ENCODE results near the gene HMX1. TPM values are rescaled to one million over a fixed set of nuclear protein-coding genes. Genes with fewer than 3 reads are reported as not detected.

The HMX1 gene
- total RNA-seq, 3 donors from 2014 or later: not detected

DNA sequence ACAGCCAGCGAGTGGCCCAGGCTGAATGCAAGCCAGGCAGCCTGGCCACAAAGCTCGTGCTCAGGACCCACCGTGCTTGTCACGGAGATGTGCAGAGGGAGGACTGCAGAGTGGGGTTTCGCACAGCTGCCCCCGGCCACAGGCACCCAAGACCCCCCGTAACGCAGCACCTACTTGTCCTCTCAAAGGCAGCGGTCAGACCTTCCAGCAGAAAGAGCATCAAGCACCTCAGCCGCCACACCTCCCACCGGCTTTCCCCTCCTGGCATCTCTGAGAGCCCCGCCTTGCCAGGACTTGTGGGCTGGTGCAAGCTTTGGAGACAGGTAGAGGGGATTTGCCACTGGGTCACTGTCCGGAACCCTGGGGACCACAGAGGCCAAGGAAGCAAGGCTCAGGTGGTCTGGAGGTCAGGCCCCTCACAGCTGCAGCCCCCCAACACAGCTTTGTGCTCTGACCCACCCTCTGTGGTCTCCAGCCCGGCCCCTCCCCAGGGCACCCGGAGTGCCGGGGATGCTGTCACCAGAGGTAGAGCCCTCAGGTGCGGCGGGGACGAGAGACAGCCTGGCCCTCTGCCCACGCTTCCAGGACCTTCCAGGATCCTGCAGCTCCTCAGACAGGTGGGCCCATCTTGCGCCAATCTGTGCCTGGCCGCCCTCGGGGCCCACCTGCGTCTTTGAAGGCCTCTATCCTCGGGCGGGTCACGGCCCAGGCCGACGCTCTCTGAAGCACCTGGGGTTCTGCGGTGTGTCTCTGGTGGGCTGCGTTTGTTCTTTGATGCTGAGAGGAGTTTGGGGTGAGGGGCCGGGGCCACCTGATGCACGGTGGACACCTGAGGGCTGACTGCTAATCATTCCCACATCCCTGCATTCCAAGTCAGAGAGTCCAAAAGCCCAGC, 34.4 kb upstream of the HMX1 start:
- TF ChIP-seq POLR2AphosphoS5 (IDR thresholded peaks at IDR 0.05) (no peak), POLR2A (IDR thresholded peaks at IDR 0.05) (no peak)
- TF ChIP-seq, protein P1, sequence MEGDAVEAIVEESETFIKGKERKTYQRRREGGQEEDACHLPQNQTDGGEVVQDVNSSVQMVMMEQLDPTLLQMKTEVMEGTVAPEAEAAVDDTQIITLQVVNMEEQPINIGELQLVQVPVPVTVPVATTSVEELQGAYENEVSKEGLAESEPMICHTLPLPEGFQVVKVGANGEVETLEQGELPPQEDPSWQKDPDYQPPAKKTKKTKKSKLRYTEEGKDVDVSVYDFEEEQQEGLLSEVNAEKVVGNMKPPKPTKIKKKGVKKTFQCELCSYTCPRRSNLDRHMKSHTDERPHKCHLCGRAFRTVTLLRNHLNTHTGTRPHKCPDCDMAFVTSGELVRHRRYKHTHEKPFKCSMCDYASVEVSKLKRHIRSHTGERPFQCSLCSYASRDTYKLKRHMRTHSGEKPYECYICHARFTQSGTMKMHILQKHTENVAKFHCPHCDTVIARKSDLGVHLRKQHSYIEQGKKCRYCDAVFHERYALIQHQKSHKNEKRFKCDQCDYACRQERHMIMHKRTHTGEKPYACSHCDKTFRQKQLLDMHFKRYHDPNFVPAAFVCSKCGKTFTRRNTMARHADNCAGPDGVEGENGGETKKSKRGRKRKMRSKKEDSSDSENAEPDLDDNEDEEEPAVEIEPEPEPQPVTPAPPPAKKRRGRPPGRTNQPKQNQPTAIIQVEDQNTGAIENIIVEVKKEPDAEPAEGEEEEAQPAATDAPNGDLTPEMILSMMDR (IDR thresholded peaks at IDR 0.05): no peak
- DNase-seq (ENCODE audit: low spot score in 2 of 2): peak in 1 of 2 donors; percentile 45
- Histone ChIP-seq H3K36me3 (no peaks in the 10 kb centered on the region), H3K4me3 (no peak overlapping the region), H3K27me3 (peaks cover 0 to 55% of the 10 kb centered on the region in 2 donors), H3K9me3 (peaks cover 7 to 16% of the 10 kb centered on the region in 2 donors), H3K27ac (no peak overlapping the region), H3K4me1 (no peaks in the 10 kb centered on the region)
- intact Hi-C loops (cut with DNase I; ENCODE audit: low total_unique reads): loop anchor here (2.0 kb wide), 1 partner anchor 71 kb away; no protein-coding TSS in a partner anchor

DNA sequence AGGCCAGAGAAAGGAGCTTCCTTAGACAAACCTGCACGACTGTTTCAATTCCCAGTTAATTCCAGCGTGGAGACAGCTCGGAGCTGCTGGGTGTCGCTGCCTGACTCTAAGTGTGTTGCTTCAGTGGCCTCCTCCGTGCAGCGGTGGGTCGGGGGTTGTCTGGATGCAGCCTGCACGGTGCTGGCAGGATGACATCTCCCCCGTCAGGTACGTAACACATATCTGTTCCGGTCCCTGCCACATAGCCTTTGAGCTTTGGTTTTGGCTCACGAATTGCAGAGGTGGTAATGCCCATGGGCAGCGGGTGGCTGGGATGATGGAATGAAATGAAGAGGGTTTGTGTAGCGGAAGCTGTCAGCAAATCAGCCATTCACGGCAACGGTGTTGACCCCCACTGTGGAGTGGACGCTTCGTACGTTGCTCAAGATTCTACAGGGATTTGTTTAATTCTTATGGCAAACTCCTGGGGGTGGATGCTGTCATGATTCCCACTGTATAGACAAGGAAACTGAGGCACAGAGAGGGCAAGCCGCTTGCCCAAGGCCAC, 33.7 kb upstream of the HMX1 start:
- DNase-seq (ENCODE audit: low spot score in 2 of 2): peak in 1 of 2 donors; percentile 42
- intact Hi-C loops (cut with DNase I; ENCODE audit: low total_unique reads): no loop called here
- no peak for TF ChIP-seq POLR2AphosphoS5 (IDR thresholded peaks at IDR 0.05)
- no peak for TF ChIP-seq POLR2A (IDR thresholded peaks at IDR 0.05)
- TF ChIP-seq, protein P1 (IDR thresholded peaks at IDR 0.05): no peak
- peaks cover 0 to 55% of the 10 kb centered on the region in 2 donors for H3K27me3 ChIP-seq
- H3K27ac ChIP-seq: no peak overlapping the region
- peaks cover 14 to 24% of the 10 kb centered on the region in 2 donors for H3K9me3 ChIP-seq
- no peak overlapping the region for H3K4me3 ChIP-seq
- H3K4me1 ChIP-seq: no peaks in the 10 kb centered on the region
- no peaks in the 10 kb centered on the region for H3K36me3 ChIP-seq

DNA sequence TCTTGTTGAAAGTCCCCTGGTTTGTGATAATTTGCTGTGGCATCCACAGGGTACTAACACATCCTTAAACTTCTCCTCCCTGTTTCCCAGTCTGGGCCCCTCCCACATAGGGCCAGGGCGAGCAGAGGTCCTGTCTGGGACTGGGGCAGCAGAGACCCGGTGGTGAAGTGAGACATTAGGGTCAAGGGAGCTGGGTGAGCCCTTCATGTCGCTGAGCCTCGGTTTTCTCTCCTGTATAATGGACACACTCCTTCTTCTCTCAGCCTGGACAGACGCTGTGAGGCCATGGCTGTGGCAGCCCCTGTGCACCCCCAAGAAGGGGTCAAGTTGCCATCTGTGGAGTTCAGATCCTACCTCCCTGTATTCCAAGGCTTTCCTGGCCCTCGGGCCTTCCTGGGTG, 33.0 kb upstream of the HMX1 start:
- Histone ChIP-seq H3K27me3 (peaks cover 0 to 55% of the 10 kb centered on the region in 2 donors), H3K27ac (no peak overlapping the region), H3K4me3 (no peak overlapping the region), H3K36me3 (no peaks in the 10 kb centered on the region), H3K9me3 (peaks cover 15 to 30% of the 10 kb centered on the region in 2 donors), H3K4me1 (no peaks in the 10 kb centered on the region)
- TF ChIP-seq, protein P1 (IDR thresholded peaks at IDR 0.05): no peak
- TF ChIP-seq POLR2A (IDR thresholded peaks at IDR 0.05) (no peak), POLR2AphosphoS5 (IDR thresholded peaks at IDR 0.05) (no peak)
- no peak for DNase-seq (ENCODE audit: low spot score in 2 of 2)
- intact Hi-C loops (cut with DNase I; ENCODE audit: low total_unique reads): no loop called here

DNA sequence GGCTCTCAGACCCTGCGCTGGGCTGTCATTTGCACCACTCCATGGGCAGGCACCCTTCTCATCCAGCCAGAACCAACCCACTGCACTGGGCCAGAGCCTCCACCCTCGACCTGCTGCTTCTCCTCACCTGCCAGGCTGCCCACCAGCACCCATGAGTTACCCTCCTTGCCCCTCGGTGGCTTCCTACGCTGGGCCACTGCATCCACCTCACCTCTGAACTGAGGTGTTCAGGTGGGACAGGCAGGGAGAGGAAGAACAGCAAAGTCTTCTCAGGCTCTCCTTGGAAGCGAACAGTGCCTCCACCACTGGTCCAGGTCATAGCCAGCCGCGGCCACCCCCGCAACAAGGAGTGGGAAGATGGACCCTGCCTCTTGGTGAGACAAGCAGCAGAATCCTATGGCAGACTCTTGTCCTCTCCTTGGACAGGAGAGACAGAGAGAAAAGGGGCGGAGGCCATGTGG, 32.4 kb upstream of the HMX1 start:
- DNase-seq (ENCODE audit: low spot score in 2 of 2): no peak
- Histone ChIP-seq H3K9me3 (peaks cover 15 to 32% of the 10 kb centered on the region in 2 donors), H3K4me3 (no peak overlapping the region), H3K4me1 (no peaks in the 10 kb centered on the region), H3K36me3 (no peaks in the 10 kb centered on the region), H3K27me3 (peaks cover 0 to 55% of the 10 kb centered on the region in 2 donors), H3K27ac (no peak overlapping the region)
- intact Hi-C loops (cut with DNase I; ENCODE audit: low total_unique reads): no loop called here
- TF ChIP-seq POLR2AphosphoS5 (IDR thresholded peaks at IDR 0.05): no peak
- no peak for TF ChIP-seq POLR2A (IDR thresholded peaks at IDR 0.05)
- TF ChIP-seq, protein P1 (IDR thresholded peaks at IDR 0.05): no peak

DNA sequence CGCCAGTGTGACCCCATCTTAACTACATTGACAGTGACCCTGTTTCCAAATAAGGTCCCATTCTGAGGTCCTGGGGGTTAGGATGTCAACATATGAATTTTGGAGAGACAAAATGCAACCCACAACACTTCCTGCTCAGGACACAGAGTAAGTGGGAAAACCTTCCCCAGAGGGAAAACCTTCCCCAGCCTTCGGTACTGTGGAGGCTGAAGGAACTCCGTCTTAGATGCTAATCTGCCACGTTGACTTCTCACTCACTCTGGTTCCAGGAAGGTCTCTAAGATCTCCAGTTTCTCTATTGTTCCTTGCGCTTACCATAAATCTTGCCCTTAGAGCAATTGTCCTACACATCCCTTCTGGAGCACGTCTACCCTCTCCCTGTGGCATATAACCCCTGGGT, 29.7 kb upstream of the HMX1 start:
- TF ChIP-seq, protein P1 (IDR thresholded peaks at IDR 0.05): no peak
- TF ChIP-seq POLR2AphosphoS5 (IDR thresholded peaks at IDR 0.05) (no peak), POLR2A (IDR thresholded peaks at IDR 0.05) (no peak)
- intact Hi-C loops (cut with DNase I; ENCODE audit: low total_unique reads): no loop called here
- no peak for DNase-seq (ENCODE audit: low spot score in 2 of 2)
- H3K27me3 ChIP-seq: peaks cover 0 to 31% of the 10 kb centered on the region in 2 donors
- peaks cover 15 to 32% of the 10 kb centered on the region in 2 donors for H3K9me3 ChIP-seq
- H3K4me3 ChIP-seq: no peak overlapping the region
- H3K27ac ChIP-seq: no peak overlapping the region
- H3K36me3 ChIP-seq: no peaks in the 10 kb centered on the region
- H3K4me1 ChIP-seq: no peaks in the 10 kb centered on the region

All from breast epithelium (tissue), 4 donors.